ENCODE results near the gene TFCP2. TPM values are rescaled to one million over a fixed set of nuclear protein-coding genes. Genes with fewer than 3 reads are reported as not detected.
"Not testable (repeated sequence)": the region's sequence is repeated elsewhere in the genome, so short reads cannot be mapped to it uniquely, and the experiment has no call there.

TFCP2 gene
- total RNA-seq, 1 donor from 2014 or later: 22.8 TPM

- Histone ChIP-seq H3K27ac (replicated peaks) (peak overlapping the region; percentile 97), H3K9me3 (replicated peaks) (no peaks in the 10 kb centered on the region), H3K4me1 (peaks cover 38% of the 10 kb centered on the region), H3K27me3 (ENCODE audit: low read depth) (no peaks in the 10 kb centered on the region), H3K4me3 (peak overlapping the region; percentile 91), H3K36me3 (no peaks in the 10 kb centered on the region)
- DNase-seq: no peak
- TF ChIP-seq CTCF (IDR thresholded peaks at IDR 0.05; ENCODE audit: borderline replicate concordance): no peak
- intact Hi-C loops (cut with micrococcal nuclease): no loop called here
These were observed 90.3 kb downstream of the TFCP2 start for GRCh38 chr12:51082561-51083125.

GRCh38 chr12:51081421-51081820 lies 91.5 kb downstream of the TFCP2 start:
- intact Hi-C loops (cut with micrococcal nuclease): no loop called here
- Histone ChIP-seq H3K9me3 (replicated peaks) (no peaks in the 10 kb centered on the region), H3K4me3 (peak overlapping the region; percentile 91), H3K27ac (replicated peaks) (no peak overlapping the region), H3K4me1 (peaks cover 50% of the 10 kb centered on the region), H3K27me3 (ENCODE audit: low read depth) (no peaks in the 10 kb centered on the region), H3K36me3 (no peaks in the 10 kb centered on the region)
- TF ChIP-seq CTCF (IDR thresholded peaks at IDR 0.05; ENCODE audit: borderline replicate concordance): no peak
- no peak for DNase-seq

DNA sequence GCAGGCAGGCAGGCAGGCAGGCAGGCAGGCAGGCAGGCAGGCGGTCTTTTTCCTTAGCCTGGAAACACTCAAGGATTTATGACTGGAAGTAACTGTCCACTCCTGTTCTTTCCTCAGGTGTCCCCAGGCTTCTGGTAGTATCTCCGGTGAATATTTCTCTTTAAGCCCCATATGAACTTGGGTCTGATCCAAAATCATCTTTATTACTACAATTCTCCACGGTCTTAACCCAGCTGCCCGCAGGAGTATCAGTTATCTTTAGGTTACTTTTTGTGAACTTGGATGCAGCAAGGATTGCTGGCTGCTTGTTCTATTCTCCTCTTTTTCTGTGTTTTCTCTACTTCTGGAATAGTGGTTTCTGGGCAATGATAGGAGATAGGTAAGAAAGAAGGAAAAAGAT lies 92.8 kb downstream of the TFCP2 start:
- intact Hi-C loops (cut with micrococcal nuclease): no loop called here
- Histone ChIP-seq H3K4me3 (no peak overlapping the region), H3K36me3 (no peaks in the 10 kb centered on the region), H3K9me3 (replicated peaks) (no peaks in the 10 kb centered on the region), H3K4me1 (peaks cover 63% of the 10 kb centered on the region), H3K27me3 (ENCODE audit: low read depth) (no peaks in the 10 kb centered on the region), H3K27ac (replicated peaks) (no peak overlapping the region)
- DNase-seq: no peak
- TF ChIP-seq CTCF (IDR thresholded peaks at IDR 0.05; ENCODE audit: borderline replicate concordance): no peak

DNA sequence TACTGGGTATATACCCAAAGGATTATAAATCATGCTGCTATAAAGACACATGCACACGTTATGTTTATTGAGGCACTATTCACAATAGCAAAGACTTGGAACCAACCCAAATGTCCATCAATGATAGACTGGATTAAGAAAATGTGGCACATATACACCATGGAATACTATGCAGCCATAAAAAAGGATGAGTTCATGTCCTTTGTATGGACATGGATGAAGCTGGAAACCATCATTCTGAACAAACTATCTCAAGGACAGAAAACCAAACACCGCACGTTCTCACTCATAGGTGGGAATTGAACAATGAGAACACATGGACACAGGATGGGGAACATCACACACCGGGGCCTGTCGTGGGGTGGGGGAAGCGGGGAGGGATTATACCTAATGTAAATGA lies 94.1 kb downstream of the TFCP2 start:
- H3K4me3 ChIP-seq; H3K9me3 ChIP-seq (replicated peaks); DNase-seq; intact Hi-C loops (cut with micrococcal nuclease); H3K27me3 ChIP-seq (ENCODE audit: low read depth); H3K36me3 ChIP-seq; H3K27ac ChIP-seq (replicated peaks): not testable (repeated sequence)
- peaks cover 63% of the 10 kb centered on the region for H3K4me1 ChIP-seq

GRCh38 chr12:51078346-51078745 lies 94.6 kb downstream of the TFCP2 start:
- peaks cover 61% of the 10 kb centered on the region for H3K4me1 ChIP-seq

GRCh38 chr12:51077930-51078329 lies 95.0 kb downstream of the TFCP2 start:
- Histone ChIP-seq H3K36me3 (peaks cover 13% of the 10 kb centered on the region), H3K27me3 (ENCODE audit: low read depth) (no peaks in the 10 kb centered on the region), H3K9me3 (replicated peaks) (no peaks in the 10 kb centered on the region), H3K27ac (replicated peaks) (peak overlapping the region; percentile 24), H3K4me3 (no peak overlapping the region), H3K4me1 (peaks cover 57% of the 10 kb centered on the region)
- no peak for DNase-seq
- intact Hi-C loops (cut with micrococcal nuclease): no loop called here
- no peak for TF ChIP-seq CTCF (IDR thresholded peaks at IDR 0.05; ENCODE audit: borderline replicate concordance)

More at GRCh38 chr12:51078346-51078745, 94.6 kb downstream of the TFCP2 start:
- peak overlapping the region; percentile 24 for H3K27ac ChIP-seq (replicated peaks)
- H3K4me3 ChIP-seq; H3K27me3 ChIP-seq (ENCODE audit: low read depth); intact Hi-C loops (cut with micrococcal nuclease); H3K9me3 ChIP-seq (replicated peaks); DNase-seq; H3K36me3 ChIP-seq: not testable (repeated sequence)
